ENCODE measurements around the gene NTRK2. TPM values are rescaled to one million over a fixed set of nuclear protein-coding genes. Genes with fewer than 3 reads are reported as not detected.
A peak's percentile ranks its signal among the peaks of the same experiment; 100 is the strongest.

NTRK2 gene
- total and polyA plus RNA-seq, 4 donors = 0.88 to 48.1 (median 28.2) TPM

DNA sequence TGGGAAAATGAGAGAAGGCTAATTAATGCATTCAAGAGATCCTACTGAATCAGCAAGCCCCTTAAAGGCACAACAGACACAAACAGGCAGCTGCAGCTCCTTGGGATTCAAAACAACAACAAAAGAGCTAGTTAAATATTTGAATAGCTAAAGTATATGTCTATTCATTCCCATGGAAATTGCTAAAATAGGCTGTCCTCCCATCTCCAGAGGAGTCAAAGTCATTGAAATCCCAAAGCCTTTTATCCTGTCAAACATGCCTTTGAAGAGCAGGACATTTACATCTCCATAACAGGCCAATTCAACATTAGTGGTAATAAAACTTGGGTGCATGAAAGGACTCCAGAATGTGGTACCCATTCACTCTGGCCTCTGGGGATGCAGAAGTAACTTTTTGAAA is 177.4 kb downstream of the NTRK2 start:
- ATAC-seq (ENCODE audit: low FRiP score) = no peak
- Histone ChIP-seq H3K36me3 (ENCODE audit: control insufficient read depth in 1 of 2, insufficient read depth in 2 of 2, low read length in 1 of 2) (no peaks in the 10 kb centered on the region), H3K9me3 (ENCODE audit: control insufficient read depth, low read length) (no peaks in the 10 kb centered on the region), H3K27me3 (ENCODE audit: control insufficient read depth in 1 of 2, insufficient read depth in 2 of 2, low read length in 1 of 2) (peaks cover 0 to 2% of the 10 kb centered on the region in 2 donors), H3K4me3 (ENCODE audit: low read length in 2 of 2) (no peak overlapping the region), H3K27ac (ENCODE audit: low read depth in 1 of 2, low read length in 2 of 2) (no peak overlapping the region), H3K4me1 (ENCODE audit: control insufficient read depth in 1 of 2, insufficient read depth in 2 of 2, low read length in 2 of 2) (peaks cover 0 to 11% of the 10 kb centered on the region in 2 donors)
- intact Hi-C loops (cut with DNase I) = no loop called here
- DNase-seq = no peak

DNA sequence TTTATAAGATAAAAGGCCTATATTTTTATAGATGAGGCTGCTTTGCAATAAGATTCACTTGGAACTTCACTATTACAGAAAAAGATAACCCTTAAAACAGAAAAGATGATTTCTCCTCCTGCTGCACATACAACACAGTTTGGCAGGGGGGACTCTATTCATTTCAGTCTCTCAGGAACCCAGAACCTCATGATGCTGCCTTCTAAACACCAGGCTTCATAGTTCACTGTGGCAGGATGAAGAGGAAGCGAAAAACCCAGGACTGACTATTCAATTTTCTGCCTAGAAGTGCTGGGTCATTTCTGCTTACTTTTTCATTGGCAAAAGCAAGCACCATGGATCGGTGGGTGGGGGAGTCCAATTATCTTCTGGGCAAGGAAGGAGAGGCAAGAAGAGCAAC is 179.5 kb downstream of the NTRK2 start:
- H3K4me1 ChIP-seq (ENCODE audit: control insufficient read depth in 1 of 2, insufficient read depth in 2 of 2, low read length in 2 of 2) = peaks cover 0 to 14% of the 10 kb centered on the region in 2 donors
- intact Hi-C loops (cut with DNase I) = no loop called here

DNA sequence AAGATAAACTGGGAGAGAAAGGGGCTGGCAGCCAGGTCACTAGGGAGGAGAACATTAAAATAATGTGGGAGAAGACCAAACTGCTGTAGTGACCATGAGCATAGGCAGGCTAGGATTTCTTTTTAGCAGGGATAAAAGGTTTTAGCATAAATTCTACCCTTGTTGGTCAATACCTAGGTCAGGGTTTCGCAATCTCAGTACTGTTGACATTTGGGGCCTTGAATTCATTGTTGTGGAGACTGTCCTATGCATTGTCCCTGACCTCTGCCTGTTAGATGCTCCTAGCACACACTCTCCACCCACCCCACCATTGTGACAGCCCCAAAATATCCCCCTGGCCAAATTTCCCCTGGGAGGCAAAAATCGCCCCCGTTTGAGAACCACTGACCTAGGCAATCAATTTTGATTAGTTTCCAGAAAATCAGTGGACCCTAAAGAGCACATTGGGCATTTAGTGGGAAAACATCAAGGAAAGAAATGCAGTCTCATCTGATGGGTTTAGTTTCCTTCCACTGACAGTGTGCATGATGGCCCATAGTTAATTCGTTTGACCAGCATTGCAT is 181.4 kb downstream of the NTRK2 start:
- Histone ChIP-seq H3K4me1 (ENCODE audit: control insufficient read depth in 1 of 2, insufficient read depth in 2 of 2, low read length in 2 of 2) (peaks cover 0 to 17% of the 10 kb centered on the region in 2 donors), H3K27me3 (ENCODE audit: control insufficient read depth in 1 of 2, insufficient read depth in 2 of 2, low read length in 1 of 2) (no peaks in the 10 kb centered on the region), H3K27ac (ENCODE audit: low read depth in 1 of 2, low read length in 2 of 2) (no peak overlapping the region), H3K9me3 (ENCODE audit: control insufficient read depth, low read length) (no peaks in the 10 kb centered on the region), H3K4me3 (ENCODE audit: low read length in 2 of 2) (no peak overlapping the region), H3K36me3 (ENCODE audit: control insufficient read depth in 1 of 2, insufficient read depth in 2 of 2, low read length in 1 of 2) (no peaks in the 10 kb centered on the region)
- ATAC-seq (ENCODE audit: low FRiP score) (no peak), DNase-seq (no peak)
- WGBS, 2 donors = 97% methylated on average over 4 of the region's 4 CpGs
- intact Hi-C loops (cut with DNase I) = no loop called here

More for the DNA sequence above, 179.5 kb downstream of the NTRK2 start:
- H3K9me3 ChIP-seq (ENCODE audit: control insufficient read depth, low read length) = no peaks in the 10 kb centered on the region
- no peak overlapping the region for H3K4me3 ChIP-seq (ENCODE audit: low read length in 2 of 2)
- ATAC-seq (ENCODE audit: low FRiP score) (no peak), DNase-seq (no peak)
- no peaks in the 10 kb centered on the region for H3K36me3 ChIP-seq (ENCODE audit: control insufficient read depth in 1 of 2, insufficient read depth in 2 of 2, low read length in 1 of 2)
- no peaks in the 10 kb centered on the region for H3K27me3 ChIP-seq (ENCODE audit: control insufficient read depth in 1 of 2, insufficient read depth in 2 of 2, low read length in 1 of 2)
- no peak overlapping the region for H3K27ac ChIP-seq (ENCODE audit: low read depth in 1 of 2, low read length in 2 of 2)
- 95 to 97% methylated on average over 2 of the region's 2 CpGs for WGBS, 2 donors

DNA sequence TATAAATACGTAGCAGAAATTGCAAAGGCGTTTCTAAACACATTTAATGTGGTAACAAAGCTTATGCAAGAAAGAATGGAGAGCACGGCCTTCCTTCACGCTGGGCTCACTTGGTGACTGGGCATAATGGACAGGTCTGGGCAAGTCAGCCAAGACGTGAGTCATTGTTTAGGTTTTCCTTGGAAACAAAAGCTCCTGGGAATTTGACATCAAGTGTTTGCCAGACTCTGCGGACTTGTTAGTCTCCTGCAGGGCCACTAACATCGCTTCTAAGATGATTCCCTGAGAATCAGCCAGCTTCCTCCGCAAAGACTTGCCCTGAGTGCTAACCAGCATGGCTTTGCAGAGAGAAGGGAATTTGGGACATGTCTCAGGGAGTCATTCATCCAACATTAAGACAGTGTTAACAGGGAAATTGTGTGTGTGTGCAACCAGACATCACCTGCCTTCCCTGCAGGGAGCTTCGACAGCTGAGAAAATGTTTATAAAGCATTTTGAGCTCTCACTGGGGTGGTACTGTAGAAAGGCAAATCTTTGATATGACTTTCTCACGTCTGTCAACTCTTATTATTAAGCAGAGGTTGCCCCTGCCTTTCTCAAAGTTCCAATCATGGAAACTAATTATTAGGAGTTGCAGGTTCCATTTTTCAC is 182.5 kb downstream of the NTRK2 start:
- intact Hi-C loops (cut with DNase I) = no loop called here
- H3K36me3 ChIP-seq (ENCODE audit: control insufficient read depth in 1 of 2, insufficient read depth in 2 of 2, low read length in 1 of 2) = no peaks in the 10 kb centered on the region
- H3K27me3 ChIP-seq (ENCODE audit: control insufficient read depth in 1 of 2, insufficient read depth in 2 of 2, low read length in 1 of 2) = no peaks in the 10 kb centered on the region
- H3K4me1 ChIP-seq (ENCODE audit: control insufficient read depth in 1 of 2, insufficient read depth in 2 of 2, low read length in 2 of 2) = peaks cover 0 to 17% of the 10 kb centered on the region in 2 donors
- DNase-seq = peak; percentile 70 to 78
- 8% methylated on average over 10 of the region's 10 CpGs for WGBS, 2 donors
- peak; percentile 70 for ATAC-seq (ENCODE audit: low FRiP score)
- H3K9me3 ChIP-seq (ENCODE audit: control insufficient read depth, low read length) = no peaks in the 10 kb centered on the region
- H3K4me3 ChIP-seq (ENCODE audit: low read length in 2 of 2) = no peak overlapping the region
- H3K27ac ChIP-seq (ENCODE audit: low read depth in 1 of 2, low read length in 2 of 2) = peak overlapping the region in 1 of 2 donors; percentile 28

DNA sequence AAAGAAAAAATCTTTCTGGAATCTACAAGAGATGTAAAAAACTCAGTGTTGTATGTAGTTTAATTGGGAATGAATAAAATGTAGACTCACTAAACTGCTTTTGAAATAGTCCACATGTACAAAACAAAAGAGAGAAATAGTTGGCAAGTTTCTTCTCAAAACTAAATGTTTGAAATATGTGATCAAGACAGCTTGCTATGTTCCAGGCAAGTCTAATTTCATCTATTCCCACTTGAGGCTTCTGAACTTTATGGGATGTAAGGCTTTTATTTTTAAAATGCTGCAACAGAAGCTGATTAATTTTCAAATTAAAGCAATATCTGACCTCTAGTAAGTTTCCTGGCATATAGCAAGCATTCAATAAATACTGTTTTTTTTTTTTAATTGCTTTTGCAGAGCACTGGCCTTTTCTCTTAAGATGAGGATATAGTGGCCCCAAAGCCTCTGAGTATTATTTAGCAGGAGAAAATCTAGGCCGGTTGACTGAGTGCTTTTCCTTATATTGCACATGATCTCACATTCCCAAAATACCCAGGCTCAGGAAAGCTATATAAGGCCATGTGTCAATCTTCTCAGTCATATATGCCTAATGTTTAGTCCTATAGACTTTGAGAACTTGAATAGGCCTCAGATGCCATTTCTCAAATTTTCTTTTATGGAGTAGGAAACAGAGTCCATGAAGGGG is 183.2 kb downstream of the NTRK2 start:
- no peaks in the 10 kb centered on the region for H3K36me3 ChIP-seq (ENCODE audit: control insufficient read depth in 1 of 2, insufficient read depth in 2 of 2, low read length in 1 of 2)
- ATAC-seq (ENCODE audit: low FRiP score) (no peak), DNase-seq (no peak)
- peaks cover 0 to 17% of the 10 kb centered on the region in 2 donors for H3K4me1 ChIP-seq (ENCODE audit: control insufficient read depth in 1 of 2, insufficient read depth in 2 of 2, low read length in 2 of 2)
- WGBS, 2 donors = 8 to 9% methylated on average over 1 of the region's 1 CpG
- no peaks in the 10 kb centered on the region for H3K9me3 ChIP-seq (ENCODE audit: control insufficient read depth, low read length)
- H3K4me3 ChIP-seq (ENCODE audit: low read length in 2 of 2) = no peak overlapping the region
- intact Hi-C loops (cut with DNase I) = no loop called here
- no peak overlapping the region for H3K27ac ChIP-seq (ENCODE audit: low read depth in 1 of 2, low read length in 2 of 2)
- no peaks in the 10 kb centered on the region for H3K27me3 ChIP-seq (ENCODE audit: control insufficient read depth in 1 of 2, insufficient read depth in 2 of 2, low read length in 1 of 2)

DNA sequence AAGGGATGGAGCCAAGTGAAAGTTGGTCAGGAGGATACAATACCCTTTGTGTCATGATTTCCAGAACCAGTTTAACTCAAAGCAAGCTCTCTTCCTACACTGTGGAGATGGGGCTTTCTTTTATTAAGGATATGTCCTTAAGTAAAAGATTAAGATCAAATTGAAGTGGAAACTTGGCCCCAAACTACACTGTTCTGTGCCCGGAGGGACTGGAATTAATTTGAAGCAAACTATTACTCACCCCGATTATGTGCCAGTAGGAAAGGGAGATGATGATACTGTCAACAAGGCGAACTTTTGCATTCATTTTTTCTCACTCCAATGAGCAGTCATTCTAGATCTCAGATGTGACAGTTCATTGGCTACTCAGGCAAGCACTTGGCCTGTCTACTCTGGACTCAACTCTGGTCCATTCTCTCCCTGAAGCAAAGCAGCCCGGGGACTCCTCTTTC is 186.7 kb downstream of the NTRK2 start:
- Histone ChIP-seq H3K9me3 (ENCODE audit: control insufficient read depth, low read length) (no peaks in the 10 kb centered on the region), H3K27ac (ENCODE audit: low read depth in 1 of 2, low read length in 2 of 2) (peak overlapping the region in 1 of 2 donors; percentile 49), H3K4me1 (ENCODE audit: control insufficient read depth in 1 of 2, insufficient read depth in 2 of 2, low read length in 2 of 2) (peaks cover 0 to 10% of the 10 kb centered on the region in 2 donors), H3K36me3 (ENCODE audit: control insufficient read depth in 1 of 2, insufficient read depth in 2 of 2, low read length in 1 of 2) (no peaks in the 10 kb centered on the region), H3K4me3 (ENCODE audit: low read length in 2 of 2) (no peak overlapping the region), H3K27me3 (ENCODE audit: control insufficient read depth in 1 of 2, insufficient read depth in 2 of 2, low read length in 1 of 2) (no peaks in the 10 kb centered on the region)
- peak; percentile 78 for ATAC-seq (ENCODE audit: low FRiP score)
- intact Hi-C loops (cut with DNase I) = no loop called here
- DNase-seq = peak in 1 of 2 donors; percentile 52
- WGBS, 2 donors = 12% methylated on average over 4 of the region's 4 CpGs

DNA sequence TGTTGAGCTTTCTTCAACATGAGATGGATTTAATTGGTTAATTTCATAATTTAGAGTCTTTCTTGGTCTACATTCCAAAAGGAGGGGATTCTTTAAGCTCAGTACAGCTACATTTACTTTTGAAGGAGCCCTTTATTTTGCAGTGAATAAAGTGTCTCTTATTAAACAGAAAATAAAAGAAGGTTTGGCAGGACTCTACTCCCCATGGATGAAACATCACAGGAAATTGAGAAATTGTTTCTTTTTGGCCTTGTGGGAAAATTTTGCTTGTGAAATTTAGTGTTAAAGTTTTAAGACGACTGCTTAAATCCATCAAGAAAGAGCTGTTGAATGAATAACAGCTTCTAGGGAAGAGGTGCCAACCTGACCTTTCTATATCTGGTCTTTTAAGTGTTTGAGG is 187.7 kb downstream of the NTRK2 start:
- Histone ChIP-seq H3K36me3 (ENCODE audit: control insufficient read depth in 1 of 2, insufficient read depth in 2 of 2, low read length in 1 of 2) (no peaks in the 10 kb centered on the region), H3K27me3 (ENCODE audit: control insufficient read depth in 1 of 2, insufficient read depth in 2 of 2, low read length in 1 of 2) (no peaks in the 10 kb centered on the region), H3K27ac (ENCODE audit: low read depth in 1 of 2, low read length in 2 of 2) (no peak overlapping the region), H3K9me3 (ENCODE audit: control insufficient read depth, low read length) (no peaks in the 10 kb centered on the region), H3K4me1 (ENCODE audit: control insufficient read depth in 1 of 2, insufficient read depth in 2 of 2, low read length in 2 of 2) (peaks cover 0 to 4% of the 10 kb centered on the region in 2 donors), H3K4me3 (ENCODE audit: low read length in 2 of 2) (no peak overlapping the region)
- peak; percentile 33 for ATAC-seq (ENCODE audit: low FRiP score)
- DNase-seq = no peak
- 68 to 69% methylated on average over 1 of the region's 1 CpG for WGBS, 2 donors
- intact Hi-C loops (cut with DNase I) = no loop called here

DNA sequence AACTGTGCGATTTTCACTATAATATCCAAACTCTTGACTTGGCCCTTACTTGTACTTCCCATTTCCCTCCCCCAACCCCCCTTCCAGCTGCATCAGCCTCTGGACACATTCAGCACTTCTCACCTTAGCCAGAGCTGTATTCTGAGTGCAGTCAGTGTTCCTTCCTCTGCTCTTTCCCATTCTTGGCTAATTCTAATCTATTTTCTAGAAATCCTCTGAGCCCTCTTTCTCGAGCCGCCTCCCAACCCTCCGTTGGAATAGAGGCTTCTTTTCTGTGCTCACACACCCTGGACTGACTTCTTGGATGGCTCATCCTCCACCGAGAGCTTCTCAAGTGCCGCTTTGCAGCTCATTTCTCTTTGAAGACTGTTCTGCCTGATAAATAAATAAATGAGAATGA is 188.8 kb downstream of the NTRK2 start:
- DNase-seq (no peak), ATAC-seq (ENCODE audit: low FRiP score) (peak; percentile 26)
- Histone ChIP-seq H3K9me3 (ENCODE audit: control insufficient read depth, low read length) (no peaks in the 10 kb centered on the region), H3K4me3 (ENCODE audit: low read length in 2 of 2) (no peak overlapping the region), H3K36me3 (ENCODE audit: control insufficient read depth in 1 of 2, insufficient read depth in 2 of 2, low read length in 1 of 2) (no peaks in the 10 kb centered on the region), H3K27me3 (ENCODE audit: control insufficient read depth in 1 of 2, insufficient read depth in 2 of 2, low read length in 1 of 2) (no peaks in the 10 kb centered on the region), H3K4me1 (ENCODE audit: control insufficient read depth in 1 of 2, insufficient read depth in 2 of 2, low read length in 2 of 2) (peaks cover 0 to 3% of the 10 kb centered on the region in 2 donors), H3K27ac (ENCODE audit: low read depth in 1 of 2, low read length in 2 of 2) (no peak overlapping the region)
- 89% methylated on average over 6 of the region's 6 CpGs for WGBS, 2 donors
- intact Hi-C loops (cut with DNase I) = no loop called here
